Peyer's patch (tissue), 4 donors: ENCODE data around the gene FAM171A1.

Experiments used
- CTCF ChIP-seq, 6 experiments: fragments of 450-650 bp in 4 of 6; fragments of 200-600 bp in 2 of 6; sonication (generic) in 1 of 6; IDR thresholded peaks; one replicate each; pipeline ENCODE4 v1.5.1; 2017 to 2019; ENCODE audit warnings: antibody characterized with exemption in 6 of 6, mild to moderate bottlenecking in 3 of 6, moderate library complexity in 1 of 6
- POLR2A ChIP-seq, 2 donors: fragments of 450-650 bp; IDR thresholded peaks; one replicate each; pipeline ENCODE4 v1.5.1; 2017; ENCODE audit warnings: antibody characterized with exemption in 2 of 2, mild to moderate bottlenecking in 2 of 2, moderate library complexity in 2 of 2

GRCh38 chr10:15255961-15256360, 115.1 kb downstream of the FAM171A1 start:
- TF ChIP-seq POLR2A (IDR thresholded peaks at IDR 0.05) (no peak), CTCF (IDR thresholded peaks at IDR 0.05) (no peak)
